Activated CD8-positive, alpha-beta T cell treated with anti-CD3 and anti-CD28 coated beads for 36 hours (primary cell): ENCODE measurements around the gene INTS13. TPM values are rescaled to one million over a fixed set of nuclear protein-coding genes. Genes with fewer than 3 reads are reported as not detected.
"Not testable (repeated sequence)": the region's sequence is repeated elsewhere in the genome, so short reads cannot be mapped to it uniquely, and the experiment has no call there.

Experiments
- ATAC-seq: fragments of 200-7000 bp; cut with Tn5 transposase; one replicate; pipeline ENCODE4 v1.10.0; 2021; ENCODE audit warnings: mild to moderate bottlenecking, moderate library complexity
- CTCF ChIA-PET: fragments of 350-600 bp; sonication (Branson Sonifier 250); formaldehyde crosslinking; loops from one replicate; lab custom pipeline; 2021; ENCODE audit warnings: antibody characterized with exemption; lab: Charles Lee
- POLR2A ChIA-PET: fragments of 350-600 bp; sonication (Branson Sonifier 250); formaldehyde crosslinking; loops from one replicate; lab custom pipeline; 2021; ENCODE audit warnings: antibody characterized with exemption; lab: Charles Lee
- DNase-seq: peaks from one replicate; pipeline ENCODE4 v3.0.0-alpha.2; 2020
- H3K27ac Mint-ChIP-seq: one replicate; pipeline ENCODE4 v1.8.0; 2021; ENCODE audit warnings: mild to moderate bottlenecking, mixed read lengths
- H3K27me3 Mint-ChIP-seq: one replicate; pipeline ENCODE4 v1.8.0; 2021; ENCODE audit warnings: mixed read lengths
- H3K36me3 Mint-ChIP-seq: one replicate; pipeline ENCODE4 v1.8.0; 2021; ENCODE audit warnings: low read depth, mixed read lengths
- H3K4me1 Mint-ChIP-seq: one replicate; pipeline ENCODE4 v1.8.0; 2021; ENCODE audit warnings: low read depth, mixed read lengths
- H3K4me3 Mint-ChIP-seq: one replicate; pipeline ENCODE4 v1.8.0; 2021; ENCODE audit warnings: mild to moderate bottlenecking, moderate library complexity, mixed read lengths
- H3K9me3 Mint-ChIP-seq: one replicate; pipeline ENCODE4 v1.8.0; 2021; ENCODE audit warnings: mixed read lengths
- CTCF ChIP-seq: fragments of 200-600 bp; IDR thresholded peaks from one replicate; pipeline ENCODE4 v1.8.0; 2022; ENCODE audit warnings: antibody characterized with exemption, mild to moderate bottlenecking
- intact Hi-C: fragments of 100-400 bp; cut with micrococcal nuclease; formaldehyde crosslinking; loops from one replicate; pipeline ENCODE4 v1.10.0; 2022
- total RNA-seq, 2 experiments: library from RNA; stranded (reverse); gene quantifications; one replicate each; pipeline ENCODE4 v1.2.3, GENCODE V29; 2021

INTS13 gene
- total RNA-seq, 2 experiments from 2014 or later, result 102 to 115 TPM

GRCh38 chr12:26906704-26907103, 31.1 kb downstream of the INTS13 start:
- Mint-ChIP-seq H3K4me3 (no peak overlapping the region), H3K27me3 (no peaks in the 10 kb centered on the region), H3K36me3 (peaks cover 63% of the 10 kb centered on the region), H3K27ac (peak overlapping the region; percentile 22), H3K9me3 (peaks cover 8% of the 10 kb centered on the region), H3K4me1 (peaks cover 8% of the 10 kb centered on the region)
- ChIA-PET POLR2A (no interaction called here), CTCF (no interaction called here)
- no peak for TF ChIP-seq CTCF
- intact Hi-C loops, result no loop called here
- ATAC-seq, result no peak
- no peak for DNase-seq

- Mint-ChIP-seq H3K36me3 (peaks cover 66% of the 10 kb centered on the region), H3K9me3 (peaks cover 8% of the 10 kb centered on the region), H3K4me1 (peaks cover 8% of the 10 kb centered on the region), H3K27ac (no peak overlapping the region), H3K27me3 (no peaks in the 10 kb centered on the region), H3K4me3 (no peak overlapping the region)
- no peak for TF ChIP-seq CTCF
- ChIA-PET CTCF (no interaction called here), POLR2A (no interaction called here)
- no peak for ATAC-seq
- intact Hi-C loops, result no loop called here
- no peak for DNase-seq
Observed at GRCh38 chr12:26906024-26906423, 31.8 kb downstream of the INTS13 start.

- H3K27ac Mint-ChIP-seq, H3K4me3 Mint-ChIP-seq, POLR2A ChIA-PET, intact Hi-C loops, H3K27me3 Mint-ChIP-seq, ATAC-seq, DNase-seq, H3K4me1 Mint-ChIP-seq, H3K9me3 Mint-ChIP-seq: not testable (repeated sequence)
- CTCF ChIA-PET, result interaction anchor here (1.1 to 1.4 kb wide), 2 partner anchors 19 to 274 kb away, joined by 3 to 6 read pairs; no protein-coding TSS in a partner anchor
- H3K36me3 Mint-ChIP-seq, result peaks cover 66% of the 10 kb centered on the region
Observed at GRCh38 chr12:26903396-26903795, 34.4 kb downstream of the INTS13 start.

GRCh38 chr12:26896913-26897312, 40.9 kb downstream of the INTS13 start:
- intact Hi-C loops, result no loop called here
- no peak for DNase-seq
- Mint-ChIP-seq H3K27ac (no peak overlapping the region), H3K4me1 (peaks cover 6% of the 10 kb centered on the region), H3K4me3 (no peak overlapping the region), H3K27me3 (no peaks in the 10 kb centered on the region), H3K36me3 (peaks cover 38% of the 10 kb centered on the region), H3K9me3 (no peaks in the 10 kb centered on the region)
- POLR2A ChIA-PET, result interaction anchor here (1.0 kb wide), 1 partner anchor 12 kb away, joined by 3 read pairs; no protein-coding TSS in a partner anchor
- TF ChIP-seq CTCF, result no peak
- CTCF ChIA-PET, result interaction anchor here (3.3 kb wide), 1 partner anchor 11 kb away, joined by 29 read pairs; no protein-coding TSS in a partner anchor
- ATAC-seq, result no peak

GRCh38 chr12:26895672-26896071, 42.1 kb downstream of the INTS13 start:
- peak overlapping the region; percentile 25 for H3K27ac Mint-ChIP-seq
- H3K9me3 Mint-ChIP-seq, result no peaks in the 10 kb centered on the region
- intact Hi-C loops, result no loop called here
- H3K4me3 Mint-ChIP-seq, result no peak overlapping the region
- ATAC-seq, result no peak
- ChIA-PET CTCF (interaction anchor here (3.3 kb wide), 1 partner anchor 10 kb away, joined by 29 read pairs; no protein-coding TSS in a partner anchor), POLR2A (interaction anchor here (0.6 kb wide), 1 partner anchor 53 kb away, joined by 3 read pairs; no protein-coding TSS in a partner anchor)
- TF ChIP-seq CTCF, result no peak
- peaks cover 6% of the 10 kb centered on the region for H3K4me1 Mint-ChIP-seq
- DNase-seq, result no peak
- H3K27me3 Mint-ChIP-seq, result no peaks in the 10 kb centered on the region
- H3K36me3 Mint-ChIP-seq, result peaks cover 26% of the 10 kb centered on the region
